GM12891 (cell line): ENCODE measurements around the gene WDR17.

Source experiments
- DNase-seq: peaks from one replicate; pipeline ENCODE4 v3.0.0; 2011; ENCODE audit warnings: low spot score; ENCODE audit not compliant: insufficient read length
- FAIRE-seq: peaks from 2 replicates; lab custom pipeline; 2011; peaks lifted over from hg19 to GRCh38; lab: Jason Lieb, UNC
- PAX5 ChIP-seq: IDR thresholded peaks from 2 replicates; pipeline ENCODE4 v1.6.1; 2011; ENCODE audit warnings: low read length, moderate library complexity, mild to moderate bottlenecking; ENCODE audit not compliant: insufficient read depth, severe bottlenecking
- POLR2A ChIP-seq: IDR thresholded peaks from 2 replicates; pipeline ENCODE4 v1.6.1; 2011; ENCODE audit warnings: low read depth, low read length, control low read depth
- POLR2AphosphoS5 ChIP-seq: IDR thresholded peaks from 2 replicates; pipeline ENCODE4 v1.6.1; 2011; ENCODE audit warnings: low read depth, low read length, control low read depth
- POU2F2 ChIP-seq: IDR thresholded peaks from 2 replicates; pipeline ENCODE4 v1.6.1; 2011; ENCODE audit warnings: low read depth, mild to moderate bottlenecking, control low read depth, low read length, moderate library complexity
- SPI1 ChIP-seq: IDR thresholded peaks from 2 replicates; pipeline ENCODE4 v1.6.1; 2011; ENCODE audit warnings: low read depth, low read length, control low read depth
- TAF1 ChIP-seq: IDR thresholded peaks from 2 replicates; pipeline ENCODE4 v1.6.1; 2011; ENCODE audit warnings: low read depth, low read length, control low read depth

Gene WDR17

GRCh38 chr4:176066757-176067156, 1.1 kb downstream of the WDR17 start:
- no peak for DNase-seq
- no peak for TF ChIP-seq TAF1
- no peak for FAIRE-seq

- TF ChIP-seq POLR2AphosphoS5 (no peak), TAF1 (no peak), POLR2A (no peak), SPI1 (no peak), POU2F2 (no peak), PAX5 (no peak)
- no peak for FAIRE-seq
These were observed 11.9 kb downstream of the WDR17 start for GRCh38 chr4:176077561-176077960.

GRCh38 chr4:176084769-176085168, 19.1 kb downstream of the WDR17 start:
- no peak for FAIRE-seq
- TF ChIP-seq POU2F2 (no peak), POLR2A (no peak), SPI1 (no peak), POLR2AphosphoS5 (no peak), TAF1 (no peak), PAX5 (no peak)
- no peak for DNase-seq

More at GRCh38 chr4:176077561-176077960, 11.9 kb downstream of the WDR17 start:
- DNase-seq: no peak

GRCh38 chr4:176090115-176090514, 24.5 kb downstream of the WDR17 start:
- FAIRE-seq (no peak), DNase-seq (no peak)
- no peak for TF ChIP-seq POLR2A
- no peak for TF ChIP-seq SPI1
- TF ChIP-seq POLR2AphosphoS5: no peak
- no peak for TF ChIP-seq TAF1
- TF ChIP-seq PAX5: no peak
- no peak for TF ChIP-seq POU2F2

- DNase-seq (no peak), FAIRE-seq (no peak)
- TF ChIP-seq POLR2AphosphoS5 (no peak), PAX5 (no peak), SPI1 (no peak), TAF1 (no peak), POLR2A (no peak), POU2F2 (no peak)
These were observed 33.7 kb downstream of the WDR17 start for GRCh38 chr4:176099314-176099713.

- no peak for FAIRE-seq
- DNase-seq: no peak
- no peak for TF ChIP-seq SPI1
- no peak for TF ChIP-seq PAX5
- TF ChIP-seq TAF1: no peak
- TF ChIP-seq POLR2AphosphoS5: no peak
- TF ChIP-seq POLR2A: no peak
- TF ChIP-seq POU2F2: no peak
These were observed 36.9 kb downstream of the WDR17 start for GRCh38 chr4:176102414-176103063.

GRCh38 chr4:176107695-176108094, 42.1 kb downstream of the WDR17 start:
- TF ChIP-seq POU2F2 (no peak), SPI1 (no peak), POLR2AphosphoS5 (no peak), POLR2A (no peak), PAX5 (no peak), TAF1 (no peak)
- DNase-seq: no peak
- FAIRE-seq: no peak

- FAIRE-seq (peak; percentile 70), DNase-seq (peak; percentile 1)
- peak; percentile 31 for TF ChIP-seq PAX5
- no peak; the same call in 1 of the 2 replicates for TF ChIP-seq POU2F2
- TF ChIP-seq POLR2A: no peak
- peak; percentile 33 for TF ChIP-seq SPI1
These were observed 58.2 kb downstream of the WDR17 start for GRCh38 chr4:176123710-176124407.

GRCh38 chr4:176125063-176125462, 59.4 kb downstream of the WDR17 start:
- TF ChIP-seq PAX5 (no peak), POLR2AphosphoS5 (no peak), POLR2A (no peak), TAF1 (no peak), SPI1 (no peak), POU2F2 (no peak)
- DNase-seq (no peak), FAIRE-seq (no peak)
